Embryonic facial prominence (tissue), 1 donor: ENCODE data around the gene OR1M1.
A peak's percentile ranks its signal among the peaks of the same experiment; 100 is the strongest.

Experiments used
- DNase-seq: peaks from one replicate; pipeline ENCODE4 v3.0.0-alpha.2; 2016; ENCODE audit errors: extremely low spot score

OR1M1 gene

GRCh38 chr19:9075064-9075949 is 11.6 kb upstream of the OR1M1 start:
- DNase-seq: peak; percentile 78

GRCh38 chr19:9076901-9077300 is 10.0 kb upstream of the OR1M1 start:
- no peak for DNase-seq

- no peak for DNase-seq
Measured at GRCh38 chr19:9078651-9079050, 8.2 kb upstream of the OR1M1 start.

DNA sequence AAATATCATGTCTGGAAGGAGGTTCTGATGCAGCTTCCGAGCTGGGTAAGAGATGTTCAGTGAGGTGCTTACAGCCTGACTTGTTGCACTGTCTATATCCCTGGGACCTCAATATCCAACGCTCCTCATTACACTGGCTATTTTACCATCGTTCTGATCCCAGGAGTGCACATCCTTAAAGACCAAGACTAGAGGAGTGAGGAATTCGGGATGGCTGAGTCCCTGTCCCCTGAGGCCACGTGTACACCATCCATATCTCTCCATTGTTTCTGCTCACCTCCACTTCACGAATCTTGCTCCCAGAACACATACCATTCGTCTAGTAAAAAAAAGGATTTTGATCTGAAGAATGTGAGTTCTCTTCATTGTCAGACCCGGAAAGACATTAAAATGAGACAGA is 20.5 kb downstream of the OR1M1 start, which contains the start of gene OR7G2:
TSS of gene OR7G2 (minus strand) at position 101 of the 400 bp plus-strand sequence. CDS start 4,232 bp downstream, outside the sequence.
- DNase-seq: no peak

GRCh38 chr19:9109959-9110358 is 23.1 kb downstream of the OR1M1 start:
- no peak for DNase-seq

DNA sequence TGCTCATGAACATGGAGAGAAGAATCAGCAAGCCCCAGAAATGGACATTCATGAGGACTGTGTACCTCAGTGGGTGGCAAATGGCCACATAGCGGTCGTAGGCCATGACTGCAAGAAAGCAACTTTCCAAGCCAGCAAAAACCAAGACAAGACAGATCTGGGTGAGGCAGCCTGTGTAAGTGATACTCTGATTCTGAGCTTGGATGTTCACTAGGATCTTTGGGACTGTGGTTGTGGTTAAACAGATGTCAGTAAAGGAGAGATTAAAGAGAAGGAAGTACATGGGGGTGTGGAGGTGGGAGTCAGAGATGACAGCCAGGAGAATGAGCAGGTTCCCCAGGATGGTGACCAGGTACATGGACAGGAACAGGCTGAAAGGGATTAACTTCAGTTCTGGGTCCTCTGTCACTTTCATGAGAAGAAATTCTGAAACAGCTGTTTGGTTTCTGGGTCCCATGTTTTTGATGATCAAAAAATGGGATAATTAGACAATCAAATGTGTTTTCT is 28.5 kb downstream of the OR1M1 start, which contains the start of gene OR7G1:
TSS of gene OR7G1 (minus strand) at position 457 of the 507 bp plus-strand sequence. CDS start at position 457, 0 bp downstream.
- DNase-seq: no peak

GRCh38 chr19:9116547-9116946 is 29.7 kb downstream of the OR1M1 start:
- DNase-seq: no peak

- no peak for DNase-seq
Measured at GRCh38 chr19:9126900-9127405, 40.1 kb downstream of the OR1M1 start, which contains the start of gene OR7G3. OR7G3 (minus strand) TSS chr19:9126950; CDS start chr19:9126950, 0 bp downstream.

DNA sequence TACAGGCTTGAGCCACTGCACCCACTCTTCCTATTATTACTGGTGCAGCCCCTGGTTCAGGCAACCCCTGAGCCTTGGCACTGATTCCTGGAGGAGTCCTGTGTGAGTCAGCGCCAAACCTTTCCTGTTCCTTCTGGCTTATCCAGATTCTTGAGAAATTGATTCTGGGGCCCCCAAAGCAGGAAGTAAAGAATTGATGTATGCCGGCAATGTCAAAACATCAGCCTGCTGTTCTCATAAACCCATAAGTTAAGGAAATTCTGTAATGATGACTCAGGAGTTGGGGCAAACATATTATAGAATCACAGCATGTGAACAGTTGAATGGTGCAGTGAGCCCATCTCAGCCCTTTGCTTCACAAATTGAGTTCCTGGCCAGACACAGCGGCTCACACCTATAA is 41.3 kb downstream of the OR1M1 start:
- DNase-seq: no peak

GRCh38 chr19:9130965-9131364 is 44.1 kb downstream of the OR1M1 start:
- DNase-seq: no peak

DNA sequence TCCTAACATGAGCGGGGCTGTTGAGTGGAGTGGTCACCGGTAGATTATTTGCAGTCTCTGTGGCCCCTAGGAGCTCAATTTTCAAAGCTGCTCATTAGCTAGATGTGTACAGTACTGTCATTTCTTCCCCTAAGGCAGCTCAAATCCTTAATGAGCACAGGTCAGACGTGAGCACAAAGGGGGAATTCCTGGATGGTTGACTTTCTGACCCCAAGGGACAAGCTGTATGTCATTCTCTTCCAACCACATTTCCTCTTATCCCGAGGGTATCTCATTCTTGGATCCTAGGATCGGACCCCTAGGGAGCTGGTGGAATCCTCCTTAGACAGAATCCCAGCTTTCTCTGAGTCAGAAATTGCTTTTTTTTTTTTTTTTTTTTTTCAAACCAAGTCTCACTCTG is 45.6 kb downstream of the OR1M1 start:
- DNase-seq: no peak

DNA sequence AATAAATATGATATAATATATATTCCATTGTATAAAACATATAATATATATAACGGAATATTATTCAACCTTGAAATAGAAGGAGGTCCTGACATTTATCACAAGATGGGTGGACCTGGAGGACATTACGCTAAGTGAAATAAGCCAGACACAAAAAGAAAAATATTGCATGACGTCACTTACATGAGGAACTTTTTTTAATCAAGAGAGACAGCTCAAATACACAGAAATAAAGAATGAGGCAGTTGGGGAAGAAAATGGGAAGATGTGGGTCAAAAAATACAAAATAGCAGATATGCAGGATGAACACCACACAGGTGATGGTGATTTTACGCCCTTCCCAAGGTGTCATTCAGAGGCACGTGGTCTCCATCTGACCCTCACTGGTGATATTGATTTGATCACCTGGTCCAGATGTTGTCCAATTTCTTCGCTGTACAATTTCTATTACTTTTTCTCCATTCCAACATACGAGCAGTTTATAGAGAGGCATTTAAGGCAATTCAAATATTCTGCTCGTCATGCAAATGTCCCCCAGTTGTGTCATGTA is 52.8 kb downstream of the OR1M1 start:
- no peak for DNase-seq

DNA sequence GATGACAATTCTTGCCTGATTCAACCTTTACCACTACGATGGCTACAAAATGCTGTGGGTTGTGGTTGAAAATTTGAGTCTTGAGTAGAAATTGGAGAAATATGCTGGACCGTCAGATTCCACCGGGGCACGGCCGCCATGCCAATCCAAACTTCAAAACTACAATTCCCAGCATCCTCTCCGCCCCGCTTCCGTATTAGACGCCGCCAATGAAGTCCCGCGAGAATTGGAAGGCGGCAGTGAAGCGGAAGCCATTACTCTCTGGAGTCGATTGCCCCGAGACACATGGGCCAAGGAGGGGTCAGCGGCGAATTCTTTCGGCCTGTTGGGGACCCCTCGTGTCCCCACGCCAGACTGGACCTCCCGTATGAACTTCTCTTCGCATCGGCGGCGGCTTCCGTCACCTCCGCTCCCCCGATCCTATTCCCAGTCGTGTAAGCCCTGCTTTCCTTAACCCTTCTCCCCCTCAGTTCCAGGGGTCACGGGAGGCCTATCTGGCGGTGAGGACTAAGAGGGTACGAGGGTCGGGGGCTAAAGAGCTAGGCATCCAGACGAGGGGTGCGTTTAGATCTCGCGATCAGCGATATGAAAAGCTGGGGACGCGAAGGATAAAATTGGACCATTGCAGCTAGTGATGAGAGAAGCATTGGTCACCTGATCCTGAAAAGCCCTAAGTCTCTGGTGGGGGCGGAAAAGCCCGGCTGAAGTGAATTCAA is 53.5 kb downstream of the OR1M1 start, which contains the start of gene ZNF317:
TSS of gene ZNF317 (plus strand) at position 239 of the 716 bp plus-strand sequence. CDS start 15,620 bp downstream, outside the sequence.
- peak; percentile 94 for DNase-seq

GRCh38 chr19:9144920-9145319 is 58.1 kb downstream of the OR1M1 start:
- no peak for DNase-seq
